ENCODE data around the gene RBM47.

Gene RBM47

GRCh38 chr4:40377512-40378365, 251.9 kb downstream of the RBM47 start:
- TF ChIP-seq CTCF (IDR thresholded peaks at IDR 0.05; ENCODE audit: low read depth, low read length, missing control alignments): no peak
- no peak overlapping the region for H3K4me3 ChIP-seq (replicated peaks; ENCODE audit: low read depth, low read length)
- DNase-seq (ENCODE audit: extremely low read depth, low read depth): no peak

- no peak overlapping the region for H3K4me3 ChIP-seq (replicated peaks; ENCODE audit: low read depth, low read length)
- no peak for TF ChIP-seq CTCF (IDR thresholded peaks at IDR 0.05; ENCODE audit: low read depth, low read length, missing control alignments)
- no peak for DNase-seq (ENCODE audit: extremely low read depth, low read depth)
Measured at GRCh38 chr4:40375620-40376019, 254.0 kb downstream of the RBM47 start.

GRCh38 chr4:40375095-40375494, 254.6 kb downstream of the RBM47 start:
- H3K4me3 ChIP-seq (replicated peaks; ENCODE audit: low read depth, low read length): no peak overlapping the region
- no peak for TF ChIP-seq CTCF (IDR thresholded peaks at IDR 0.05; ENCODE audit: low read depth, low read length, missing control alignments)
- no peak for DNase-seq (ENCODE audit: extremely low read depth, low read depth)

- DNase-seq (ENCODE audit: extremely low read depth, low read depth): no peak
- H3K4me3 ChIP-seq (replicated peaks; ENCODE audit: low read depth, low read length): no peak overlapping the region
- TF ChIP-seq CTCF (IDR thresholded peaks at IDR 0.05; ENCODE audit: low read depth, low read length, missing control alignments): no peak
Measured at GRCh38 chr4:40373636-40374035, 256.0 kb downstream of the RBM47 start.

Data from HFF-Myc (cell line).